Epithelial cell of proximal tubule (primary cell): ENCODE data around the gene OR51M1. TPM values are rescaled to one million over a fixed set of nuclear protein-coding genes. Genes with fewer than 3 reads are reported as not detected.

ENCODE experiments used
- total RNA-seq: library from RNA; depleted of rRNA; stranded (reverse); fragments of >200 nt; gene quantifications from 2 replicates; pipeline ENCODE4 v1.2.3, GENCODE V29; 2015

Gene OR51M1
- total RNA-seq, 1 donor from 2014 or later, result not detected

Other genes with a start within 250 kb of the OR51M1 start
- not detected in 2 replicates for gene OR52A5, start 245.5 kb upstream of the OR51M1 start, total RNA-seq
- gene OR52A1, start 229.1 kb upstream of the OR51M1 start, total RNA-seq, result not detected in 2 replicates
- gene OR51V1, start 183.1 kb upstream of the OR51M1 start, total RNA-seq, result not detected in 2 replicates
- not detected in 2 replicates for gene HBB, start 156.7 kb upstream of the OR51M1 start, total RNA-seq
- gene HBD, start 149.3 kb upstream of the OR51M1 start, total RNA-seq, result not detected in 2 replicates
- not detected in 2 replicates for gene HBG1, start 134.0 kb upstream of the OR51M1 start, total RNA-seq
- not detected in 2 replicates for gene HBG2, start 129.0 kb upstream of the OR51M1 start, total RNA-seq
- gene HBE1, start 113.9 kb upstream of the OR51M1 start, total RNA-seq, result not detected in 2 replicates
- gene OR51B4, start 81.9 kb upstream of the OR51M1 start, total RNA-seq, result not detected in 2 replicates
- not detected in 2 replicates for gene OR51B2, start 59.5 kb upstream of the OR51M1 start, total RNA-seq
- not detected in 2 replicates for gene OR51B5, start 40.3 kb upstream of the OR51M1 start, total RNA-seq
- gene OR51B6, start 32.3 kb upstream of the OR51M1 start, total RNA-seq, result not detected in 2 replicates
- not detected in 2 replicates for gene OR51Q1, start 38.3 kb downstream of the OR51M1 start, total RNA-seq
- gene OR51I1, start 57.7 kb downstream of the OR51M1 start, total RNA-seq, result not detected in 2 replicates
- gene OR51I2, start 65.5 kb downstream of the OR51M1 start, total RNA-seq, result not detected in 2 replicates
- not detected in 2 replicates for gene OR52D1, start 104.9 kb downstream of the OR51M1 start, total RNA-seq
- gene UBQLN3, start 126.1 kb downstream of the OR51M1 start, total RNA-seq, result not detected in 2 replicates
- gene UBQLNL, start 132.9 kb downstream of the OR51M1 start, total RNA-seq, result 0.06 TPM in 1 of 2 replicates, not detected in the other
- not detected in 2 replicates for gene OR52H1, start 164.7 kb downstream of the OR51M1 start, total RNA-seq
- not detected in 2 replicates for gene OR52B6, start 197.1 kb downstream of the OR51M1 start, total RNA-seq
- gene TRIM6, start 212.8 kb downstream of the OR51M1 start, total RNA-seq, result 1.4 and 6.3 TPM in 2 replicates
- gene TRIM34, start 241.2 kb downstream of the OR51M1 start, total RNA-seq, result 2.4 and 7.8 TPM in 2 replicates